ENCODE results near the gene RPAP3.

DNA sequence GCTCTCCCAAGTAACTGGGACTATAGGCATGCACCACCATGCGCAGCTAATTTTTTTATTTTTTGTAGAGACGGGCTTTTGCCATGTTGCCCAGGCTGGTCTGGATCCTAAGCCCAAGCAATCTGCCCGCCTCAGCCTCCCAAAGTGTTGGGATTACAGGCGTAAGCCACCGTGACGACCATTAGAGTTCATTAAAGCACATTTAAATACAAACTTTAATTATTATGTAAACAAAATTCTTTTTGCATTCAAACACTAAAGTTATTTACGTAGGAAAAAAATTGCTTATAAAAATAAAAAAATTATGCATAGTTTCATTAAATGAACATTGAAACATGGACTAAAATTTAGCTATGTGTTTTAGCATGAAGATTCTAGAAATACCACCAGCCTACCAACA, 7.2 kb downstream of the RPAP3 start:
- TF ChIP-seq, protein P1, sequence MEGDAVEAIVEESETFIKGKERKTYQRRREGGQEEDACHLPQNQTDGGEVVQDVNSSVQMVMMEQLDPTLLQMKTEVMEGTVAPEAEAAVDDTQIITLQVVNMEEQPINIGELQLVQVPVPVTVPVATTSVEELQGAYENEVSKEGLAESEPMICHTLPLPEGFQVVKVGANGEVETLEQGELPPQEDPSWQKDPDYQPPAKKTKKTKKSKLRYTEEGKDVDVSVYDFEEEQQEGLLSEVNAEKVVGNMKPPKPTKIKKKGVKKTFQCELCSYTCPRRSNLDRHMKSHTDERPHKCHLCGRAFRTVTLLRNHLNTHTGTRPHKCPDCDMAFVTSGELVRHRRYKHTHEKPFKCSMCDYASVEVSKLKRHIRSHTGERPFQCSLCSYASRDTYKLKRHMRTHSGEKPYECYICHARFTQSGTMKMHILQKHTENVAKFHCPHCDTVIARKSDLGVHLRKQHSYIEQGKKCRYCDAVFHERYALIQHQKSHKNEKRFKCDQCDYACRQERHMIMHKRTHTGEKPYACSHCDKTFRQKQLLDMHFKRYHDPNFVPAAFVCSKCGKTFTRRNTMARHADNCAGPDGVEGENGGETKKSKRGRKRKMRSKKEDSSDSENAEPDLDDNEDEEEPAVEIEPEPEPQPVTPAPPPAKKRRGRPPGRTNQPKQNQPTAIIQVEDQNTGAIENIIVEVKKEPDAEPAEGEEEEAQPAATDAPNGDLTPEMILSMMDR (IDR thresholded peaks at IDR 0.05): no peak
- TF ChIP-seq POLR2A (IDR thresholded peaks at IDR 0.05): no peak
